Fibroblast of villous mesenchyme (primary cell): ENCODE results near the gene KLLN. TPM values are rescaled to one million over a fixed set of nuclear protein-coding genes. Genes with fewer than 3 reads are reported as not detected.
"Not testable (repeated sequence)": the region's sequence is repeated elsewhere in the genome, so short reads cannot be mapped to it uniquely, and the experiment has no call there.

Source experiments
- DNase-seq: peaks from one replicate; pipeline ENCODE4 v3.0.0-alpha.2; 2010; ENCODE audit warnings: low read depth
- H3K4me3 ChIP-seq: 2 replicates; pipeline ENCODE4 v1.5.1; 2011; ENCODE audit warnings: low read depth, mild to moderate bottlenecking, low read length
- CTCF ChIP-seq: IDR thresholded peaks from 2 replicates; pipeline ENCODE4 v1.5.1; 2012; ENCODE audit warnings: low read depth, mild to moderate bottlenecking, low read length; ENCODE audit not compliant: insufficient read depth
- total RNA-seq: library from RNA; depleted of rRNA; stranded (reverse); fragments of >200 nt; gene quantifications from 2 replicates; pipeline ENCODE4 v1.2.3, GENCODE V29; 2012

KLLN gene
- total RNA-seq, 1 donor, result 0.86 TPM

DNA sequence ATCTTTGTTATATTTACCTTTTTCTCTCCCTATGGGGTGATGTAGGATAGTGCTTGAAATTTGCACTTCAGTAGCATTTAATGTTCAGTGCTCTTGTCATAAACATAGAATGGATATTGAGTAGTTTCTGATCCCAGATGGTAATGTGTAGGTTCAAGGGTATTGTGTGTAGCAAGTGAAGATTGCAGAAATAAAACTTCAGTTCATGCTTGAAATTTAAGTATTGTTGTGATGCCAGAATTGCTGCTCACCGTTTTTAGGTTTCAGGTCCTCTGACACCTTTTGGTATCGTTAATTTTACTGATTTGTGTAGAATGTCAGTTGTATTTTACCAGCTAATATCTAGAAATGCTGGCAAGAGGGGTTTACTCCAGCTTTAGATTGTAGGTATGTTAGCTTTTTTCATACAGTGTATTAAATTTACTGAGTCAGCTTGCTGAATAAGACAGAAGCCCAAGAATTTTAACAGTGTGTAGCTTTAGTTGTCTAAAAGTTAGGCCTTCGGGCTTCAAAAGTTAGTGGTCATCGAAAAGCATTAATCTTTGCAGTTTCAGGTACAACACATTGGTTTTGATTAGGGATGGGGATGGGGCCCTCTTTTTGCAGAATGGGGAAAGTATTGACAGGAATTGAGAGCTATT, 2.0 kb upstream of the KLLN start:
- DNase-seq, result no peak
- no peak for TF ChIP-seq CTCF
- H3K4me3 ChIP-seq, result peak overlapping the region; percentile 93

GRCh38 chr10:87864496-87865059, 1.2 kb upstream of the KLLN start:
- H3K4me3 ChIP-seq, result peak overlapping the region; percentile 93
- no peak for DNase-seq
- no peak for TF ChIP-seq CTCF

DNA sequence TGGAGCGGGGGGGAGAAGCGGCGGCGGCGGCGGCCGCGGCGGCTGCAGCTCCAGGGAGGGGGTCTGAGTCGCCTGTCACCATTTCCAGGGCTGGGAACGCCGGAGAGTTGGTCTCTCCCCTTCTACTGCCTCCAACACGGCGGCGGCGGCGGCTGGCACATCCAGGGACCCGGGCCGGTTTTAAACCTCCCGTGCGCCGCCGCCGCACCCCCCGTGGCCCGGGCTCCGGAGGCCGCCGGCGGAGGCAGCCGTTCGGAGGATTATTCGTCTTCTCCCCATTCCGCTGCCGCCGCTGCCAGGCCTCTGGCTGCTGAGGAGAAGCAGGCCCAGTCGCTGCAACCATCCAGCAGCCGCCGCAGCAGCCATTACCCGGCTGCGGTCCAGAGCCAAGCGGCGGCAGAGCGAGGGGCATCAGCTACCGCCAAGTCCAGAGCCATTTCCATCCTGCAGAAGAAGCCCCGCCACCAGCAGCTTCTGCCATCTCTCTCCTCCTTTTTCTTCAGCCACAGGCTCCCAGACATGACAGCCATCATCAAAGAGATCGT, 690 bp upstream of the KLLN start:
- not testable (repeated sequence) for DNase-seq
- H3K4me3 ChIP-seq, result peak overlapping the region; percentile 93

DNA sequence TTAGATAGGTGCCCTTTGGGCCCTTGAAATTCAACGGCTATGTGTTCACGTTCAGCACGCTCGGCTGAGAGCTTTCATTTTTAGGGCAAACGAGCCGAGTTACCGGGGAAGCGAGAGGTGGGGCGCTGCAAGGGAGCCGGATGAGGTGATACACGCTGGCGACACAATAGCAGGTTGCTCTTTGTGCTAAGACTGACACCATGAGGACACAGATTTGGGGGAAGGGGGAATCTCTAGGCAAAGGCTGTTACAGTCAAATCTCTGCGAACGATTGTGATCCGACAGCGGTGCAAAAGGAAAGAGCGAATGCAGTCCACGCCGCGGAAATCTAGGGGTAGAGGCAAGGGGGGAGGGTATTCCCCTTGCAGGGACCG, 667 bp downstream of the KLLN start:
- H3K4me3 ChIP-seq, result peak overlapping the region; percentile 93
- no peak for DNase-seq
- no peak for TF ChIP-seq CTCF

DNA sequence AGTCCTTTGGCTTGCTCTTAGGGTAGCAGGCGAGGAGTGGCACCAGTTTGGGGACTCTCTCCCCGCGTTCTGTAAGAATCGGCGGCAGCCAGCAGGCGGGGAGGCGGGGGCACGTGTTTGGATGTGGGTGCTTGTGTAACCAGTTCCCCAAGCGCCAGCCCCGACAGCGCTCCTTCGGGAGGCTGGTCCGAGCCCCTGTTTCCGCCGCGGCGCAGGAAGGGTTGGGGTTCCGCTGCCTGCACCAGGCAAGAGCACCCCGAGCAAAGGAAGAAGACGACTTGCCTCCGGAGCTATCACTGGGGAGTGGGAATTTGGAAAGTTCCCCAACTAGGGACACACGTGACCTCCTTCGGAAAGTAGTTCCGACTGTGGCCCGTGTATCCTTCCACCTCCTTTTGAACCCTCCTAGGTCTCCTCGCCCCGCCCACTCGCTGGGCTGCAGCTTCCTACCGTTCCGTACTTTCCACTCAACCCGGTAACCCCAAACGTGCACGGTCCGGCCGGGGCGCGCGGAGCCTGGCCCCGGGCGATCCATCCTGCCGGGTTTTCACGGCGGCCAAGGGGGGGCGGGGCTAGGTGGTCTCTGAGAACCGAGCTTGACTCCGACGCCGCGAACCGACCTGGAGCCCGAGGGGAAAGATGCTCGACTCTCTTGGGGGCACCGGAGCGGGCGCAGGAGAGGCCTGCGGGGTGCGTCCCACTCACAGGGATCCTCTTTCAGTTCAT, 1.2 kb downstream of the KLLN start:
- peak; percentile 98 for DNase-seq
- TF ChIP-seq CTCF, result no peak
- H3K4me3 ChIP-seq, result peak overlapping the region; percentile 93

GRCh38 chr10:87861566-87861952, 1.8 kb downstream of the KLLN start:
- peak overlapping the region; percentile 93 for H3K4me3 ChIP-seq
- DNase-seq, result peak; percentile 90
- peak; percentile 36 for TF ChIP-seq CTCF

GRCh38 chr10:87860816-87861403, 2.4 kb downstream of the KLLN start:
- no peak for TF ChIP-seq CTCF
- H3K4me3 ChIP-seq, result peak overlapping the region; percentile 93
- DNase-seq, result no peak
